Glutamatergic neuron (in vitro differentiated cells): ENCODE results near the gene KIF2C. TPM values are rescaled to one million over a fixed set of nuclear protein-coding genes. Genes with fewer than 3 reads are reported as not detected.

Experiments used
- DNase-seq: peaks from one replicate; pipeline ENCODE4 v3.0.0; 2022
- H3K27ac Mint-ChIP-seq: one replicate; pipeline ENCODE4 v1.8.0; 2020; ENCODE audit warnings: mild to moderate bottlenecking, mixed read lengths, inconsistent platforms; ENCODE audit not compliant: unreplicated experiment
- H3K27me3 Mint-ChIP-seq: one replicate; pipeline ENCODE4 v1.8.0; 2020; ENCODE audit warnings: mild to moderate bottlenecking, moderate library complexity, mixed read lengths, inconsistent platforms; ENCODE audit not compliant: unreplicated experiment
- H3K36me3 Mint-ChIP-seq: one replicate; pipeline ENCODE4 v1.8.0; 2020; ENCODE audit warnings: mild to moderate bottlenecking, mixed read lengths, inconsistent platforms; ENCODE audit not compliant: unreplicated experiment
- H3K4me1 Mint-ChIP-seq: one replicate; pipeline ENCODE4 v1.8.0; 2020; ENCODE audit warnings: mild to moderate bottlenecking, low read depth, mixed read lengths, inconsistent platforms; ENCODE audit not compliant: unreplicated experiment
- H3K4me3 Mint-ChIP-seq: one replicate; pipeline ENCODE4 v1.8.0; 2020; ENCODE audit warnings: mild to moderate bottlenecking, mixed read lengths, inconsistent platforms; ENCODE audit not compliant: unreplicated experiment
- H3K9me3 Mint-ChIP-seq: one replicate; pipeline ENCODE4 v1.8.0; 2020; ENCODE audit warnings: mild to moderate bottlenecking, moderate library complexity, mixed read lengths, inconsistent platforms; ENCODE audit not compliant: unreplicated experiment
- total RNA-seq: library from RNA; stranded (reverse); fragmentation: NEBNext Ultra II Directional; extraction: Animal tissue kit (Norgen Biotek cat#: 25700); gene quantifications from one replicate; pipeline ENCODE4 v1.2.1, GENCODE V29; 2021; ENCODE audit not compliant: unreplicated experiment
- TF ChIP-seq, protein P1 (sequence below): fragments of 200-600 bp; sonication (generic); IDR thresholded peaks from one replicate; pipeline ENCODE4 v1.5.0; 2021; ENCODE audit not compliant: partially characterized antibody, unreplicated experiment

KIF2C gene
- total RNA-seq, 1 donor from 2014 or later: 8.6 TPM

DNA sequence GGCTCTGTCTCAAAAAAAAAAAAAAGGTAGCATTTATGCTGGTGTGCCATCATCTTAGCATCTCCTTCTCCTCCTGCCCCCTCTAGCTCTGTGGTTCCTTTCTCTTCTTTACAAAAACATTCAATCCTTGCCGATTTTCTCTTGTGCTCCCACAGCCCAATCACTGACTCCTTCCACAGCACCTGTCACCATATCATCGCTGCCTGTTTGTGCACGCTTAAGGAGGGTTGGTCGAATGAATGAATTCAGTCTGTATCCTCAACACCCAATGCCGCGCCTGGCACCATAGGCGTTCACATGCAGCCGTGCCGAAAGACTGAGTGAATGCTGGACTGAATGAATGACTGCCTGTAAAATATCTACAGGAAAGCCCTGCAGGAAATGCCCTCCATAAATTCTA is 16.6 kb upstream of the KIF2C start:
- TF ChIP-seq, protein P1, sequence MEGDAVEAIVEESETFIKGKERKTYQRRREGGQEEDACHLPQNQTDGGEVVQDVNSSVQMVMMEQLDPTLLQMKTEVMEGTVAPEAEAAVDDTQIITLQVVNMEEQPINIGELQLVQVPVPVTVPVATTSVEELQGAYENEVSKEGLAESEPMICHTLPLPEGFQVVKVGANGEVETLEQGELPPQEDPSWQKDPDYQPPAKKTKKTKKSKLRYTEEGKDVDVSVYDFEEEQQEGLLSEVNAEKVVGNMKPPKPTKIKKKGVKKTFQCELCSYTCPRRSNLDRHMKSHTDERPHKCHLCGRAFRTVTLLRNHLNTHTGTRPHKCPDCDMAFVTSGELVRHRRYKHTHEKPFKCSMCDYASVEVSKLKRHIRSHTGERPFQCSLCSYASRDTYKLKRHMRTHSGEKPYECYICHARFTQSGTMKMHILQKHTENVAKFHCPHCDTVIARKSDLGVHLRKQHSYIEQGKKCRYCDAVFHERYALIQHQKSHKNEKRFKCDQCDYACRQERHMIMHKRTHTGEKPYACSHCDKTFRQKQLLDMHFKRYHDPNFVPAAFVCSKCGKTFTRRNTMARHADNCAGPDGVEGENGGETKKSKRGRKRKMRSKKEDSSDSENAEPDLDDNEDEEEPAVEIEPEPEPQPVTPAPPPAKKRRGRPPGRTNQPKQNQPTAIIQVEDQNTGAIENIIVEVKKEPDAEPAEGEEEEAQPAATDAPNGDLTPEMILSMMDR: no peak
- DNase-seq: no peak
- no peak overlapping the region for H3K4me3 Mint-ChIP-seq
- H3K27ac Mint-ChIP-seq: no peak overlapping the region
- peaks cover 12% of the 10 kb centered on the region for H3K27me3 Mint-ChIP-seq
- H3K4me1 Mint-ChIP-seq: no peaks in the 10 kb centered on the region
- H3K9me3 Mint-ChIP-seq: peaks cover 4% of the 10 kb centered on the region
- H3K36me3 Mint-ChIP-seq: no peaks in the 10 kb centered on the region

DNA sequence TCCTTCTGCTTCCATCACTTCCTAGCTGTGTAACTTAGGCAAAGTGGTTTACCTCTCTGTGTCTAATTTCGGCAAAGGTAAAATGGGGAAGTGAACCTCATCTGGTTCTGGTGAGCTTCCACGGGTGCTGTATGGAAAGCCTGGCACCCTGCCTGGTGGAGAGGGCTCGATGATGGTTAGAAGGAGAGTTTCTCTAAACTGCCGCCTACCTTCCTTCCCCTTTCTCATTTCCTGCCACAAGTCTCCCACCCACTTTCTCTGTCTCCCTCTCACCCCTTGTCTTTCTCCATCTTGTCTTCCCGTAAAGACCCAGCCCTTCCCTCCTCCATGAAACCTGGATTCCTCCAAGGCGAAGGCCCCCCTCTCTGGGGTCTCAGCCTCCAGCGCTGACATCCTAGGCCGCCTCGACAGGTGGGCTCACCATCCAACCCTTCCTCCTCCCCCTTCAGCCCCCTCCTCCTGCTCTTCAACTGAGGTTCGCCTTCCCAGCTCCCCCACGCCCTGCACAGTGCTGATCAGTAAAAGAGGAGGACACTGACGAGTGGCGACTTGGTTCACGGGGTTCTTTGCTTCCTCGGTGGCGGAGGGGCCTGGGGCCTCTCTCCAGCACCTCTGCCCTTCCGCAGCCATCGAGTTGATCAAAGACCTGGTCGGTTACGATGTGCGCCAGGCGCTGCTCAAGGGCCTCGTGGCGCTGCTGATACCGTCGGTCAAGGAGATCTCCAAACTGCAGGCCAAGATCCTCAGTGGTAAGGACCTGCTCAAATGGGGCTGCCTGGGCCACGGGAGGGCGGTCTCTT is 15.9 kb upstream of the KIF2C start:
- H3K27ac Mint-ChIP-seq: no peak overlapping the region
- H3K4me3 Mint-ChIP-seq: no peak overlapping the region
- DNase-seq: no peak
- H3K27me3 Mint-ChIP-seq: peaks cover 13% of the 10 kb centered on the region
- H3K36me3 Mint-ChIP-seq: no peaks in the 10 kb centered on the region
- H3K4me1 Mint-ChIP-seq: no peaks in the 10 kb centered on the region
- peaks cover 4% of the 10 kb centered on the region for H3K9me3 Mint-ChIP-seq
- TF ChIP-seq, protein P1: no peak

DNA sequence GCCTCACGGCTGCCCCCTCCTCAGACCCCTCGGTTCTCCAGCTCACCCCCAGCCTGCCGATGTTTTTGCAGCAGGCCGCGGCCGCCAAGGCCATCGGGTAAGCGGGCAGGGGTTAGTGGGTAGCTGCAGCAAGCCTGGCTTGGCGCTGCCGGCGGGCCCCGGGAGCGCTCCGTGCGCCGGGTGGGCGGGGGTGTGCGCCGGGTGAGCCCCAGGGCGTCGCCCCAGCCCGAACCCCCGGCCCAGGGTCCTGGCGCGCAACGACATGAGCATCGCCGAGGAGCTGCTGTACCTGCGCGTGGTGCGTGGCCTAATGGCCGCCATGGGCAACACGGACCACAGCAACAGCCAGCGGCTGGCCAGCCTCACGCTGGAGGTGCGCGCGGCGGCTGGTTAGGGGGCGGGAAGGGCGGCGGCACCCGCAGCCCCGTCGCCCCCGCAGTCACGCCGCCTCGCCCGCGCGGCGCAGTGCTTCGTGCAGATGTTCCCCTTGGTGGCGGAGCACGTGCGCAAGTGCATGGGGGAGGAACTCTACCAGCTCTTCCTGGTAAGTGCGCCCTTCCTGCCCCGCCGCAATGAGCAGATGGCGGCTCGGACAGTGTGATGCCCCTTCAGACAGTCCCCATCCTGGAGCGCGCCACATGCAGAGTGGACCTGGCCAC is 15.2 kb upstream of the KIF2C start:
- Mint-ChIP-seq H3K4me3 (no peak overlapping the region), H3K36me3 (no peaks in the 10 kb centered on the region), H3K4me1 (no peaks in the 10 kb centered on the region), H3K9me3 (peaks cover 4% of the 10 kb centered on the region), H3K27ac (no peak overlapping the region), H3K27me3 (peaks cover 13% of the 10 kb centered on the region)
- TF ChIP-seq, protein P1: no peak
- no peak for DNase-seq

- peaks cover 4% of the 10 kb centered on the region for H3K9me3 Mint-ChIP-seq
- H3K27me3 Mint-ChIP-seq: peaks cover 13% of the 10 kb centered on the region
- TF ChIP-seq, protein P1: no peak
- H3K27ac Mint-ChIP-seq: no peak overlapping the region
- H3K4me1 Mint-ChIP-seq: no peaks in the 10 kb centered on the region
- no peak overlapping the region for H3K4me3 Mint-ChIP-seq
- H3K36me3 Mint-ChIP-seq: no peaks in the 10 kb centered on the region
- DNase-seq: no peak
Observed at GRCh38 chr1:44724955-44725698, 14.5 kb upstream of the KIF2C start.
